ENCODE data around the gene ENTREP1. TPM values are rescaled to one million over a fixed set of nuclear protein-coding genes. Genes with fewer than 3 reads are reported as not detected.
"Not testable (repeated sequence)": the region's sequence is repeated elsewhere in the genome, so short reads cannot be mapped to it uniquely, and the experiment has no call there.

The ENTREP1 gene
- polyA plus RNA-seq, 2 donors, result 5.7 to 6.4 TPM

GRCh38 chr9:69392826-69393225 lies 67.8 kb downstream of the ENTREP1 start:
- Histone ChIP-seq H3K9me3 (ENCODE audit: control insufficient read depth in 2 of 2, insufficient read depth in 1 of 2, low read depth in 1 of 2, low read length in 1 of 2) (no peaks in the 10 kb centered on the region), H3K27ac (ENCODE audit: low read depth in 2 of 2, low read length in 1 of 2) (no peak overlapping the region), H3K36me3 (ENCODE audit: control insufficient read depth in 2 of 2, insufficient read depth in 2 of 2, low read length in 1 of 2) (no peaks in the 10 kb centered on the region), H3K27me3 (ENCODE audit: control insufficient read depth in 1 of 2, insufficient read depth in 2 of 2, low read length in 2 of 2) (no peaks in the 10 kb centered on the region), H3K4me1 (ENCODE audit: control insufficient read depth in 2 of 2, insufficient read depth in 2 of 2, low read length in 1 of 2) (peaks cover 2 to 4% of the 10 kb centered on the region in 2 donors), H3K4me3 (ENCODE audit: low read depth in 1 of 2, low read length in 2 of 2) (no peak overlapping the region)
- WGBS, 2 donors, result 82 to 89% methylated on average over 5 of the region's 5 CpGs

- Histone ChIP-seq H3K36me3 (ENCODE audit: control insufficient read depth in 2 of 2, insufficient read depth in 2 of 2, low read length in 1 of 2) (no peaks in the 10 kb centered on the region), H3K27me3 (ENCODE audit: control insufficient read depth in 1 of 2, insufficient read depth in 2 of 2, low read length in 2 of 2) (no peaks in the 10 kb centered on the region), H3K4me3 (ENCODE audit: low read depth in 1 of 2, low read length in 2 of 2) (no peak overlapping the region), H3K4me1 (ENCODE audit: control insufficient read depth in 2 of 2, insufficient read depth in 2 of 2, low read length in 1 of 2) (peaks cover 4% of the 10 kb centered on the region in 2 donors), H3K9me3 (ENCODE audit: control insufficient read depth in 2 of 2, insufficient read depth in 1 of 2, low read depth in 1 of 2, low read length in 1 of 2) (no peaks in the 10 kb centered on the region), H3K27ac (ENCODE audit: low read depth in 2 of 2, low read length in 1 of 2) (no peak overlapping the region)
- 88 to 90% methylated on average over 6 of the region's 6 CpGs for WGBS, 2 donors
These were observed 68.4 kb downstream of the ENTREP1 start for GRCh38 chr9:69393425-69393824.

GRCh38 chr9:69395718-69396117 lies 70.7 kb downstream of the ENTREP1 start:
- whole genome bisulfite sequencing, 2 donors, result 71 to 76% methylated on average over 5 of the region's 5 CpGs

GRCh38 chr9:69396759-69397158 lies 71.7 kb downstream of the ENTREP1 start:
- H3K27ac ChIP-seq (ENCODE audit: low read depth in 2 of 2, low read length in 1 of 2), result no peak overlapping the region
- 84 to 91% methylated on average over 2 of the region's 2 CpGs for WGBS, 2 donors

More at GRCh38 chr9:69395718-69396117, 70.7 kb downstream of the ENTREP1 start:
- Histone ChIP-seq H3K27me3 (ENCODE audit: control insufficient read depth in 1 of 2, insufficient read depth in 2 of 2, low read length in 2 of 2) (no peaks in the 10 kb centered on the region), H3K4me3 (ENCODE audit: low read depth in 1 of 2, low read length in 2 of 2) (no peak overlapping the region), H3K9me3 (ENCODE audit: control insufficient read depth in 2 of 2, insufficient read depth in 1 of 2, low read depth in 1 of 2, low read length in 1 of 2) (no peaks in the 10 kb centered on the region), H3K36me3 (ENCODE audit: control insufficient read depth in 2 of 2, insufficient read depth in 2 of 2, low read length in 1 of 2) (no peaks in the 10 kb centered on the region), H3K4me1 (ENCODE audit: control insufficient read depth in 2 of 2, insufficient read depth in 2 of 2, low read length in 1 of 2) (peaks cover 4% of the 10 kb centered on the region in 2 donors), H3K27ac (ENCODE audit: low read depth in 2 of 2, low read length in 1 of 2) (peak overlapping the region in 1 of 2 donors; percentile 38)

GRCh38 chr9:69397384-69398214 lies 72.6 kb downstream of the ENTREP1 start:
- WGBS, 2 donors, result 25 to 48% methylated on average over 12 of the region's 12 CpGs
- no peak overlapping the region for H3K27ac ChIP-seq (ENCODE audit: low read depth in 2 of 2, low read length in 1 of 2)

More at GRCh38 chr9:69396759-69397158, 71.7 kb downstream of the ENTREP1 start:
- H3K9me3 ChIP-seq (ENCODE audit: control insufficient read depth in 2 of 2, insufficient read depth in 1 of 2, low read depth in 1 of 2, low read length in 1 of 2), result no peaks in the 10 kb centered on the region
- no peak overlapping the region for H3K4me3 ChIP-seq (ENCODE audit: low read depth in 1 of 2, low read length in 2 of 2)
- H3K36me3 ChIP-seq (ENCODE audit: control insufficient read depth in 2 of 2, insufficient read depth in 2 of 2, low read length in 1 of 2), result no peaks in the 10 kb centered on the region
- H3K27me3 ChIP-seq (ENCODE audit: control insufficient read depth in 1 of 2, insufficient read depth in 2 of 2, low read length in 2 of 2), result no peaks in the 10 kb centered on the region
- H3K4me1 ChIP-seq (ENCODE audit: control insufficient read depth in 2 of 2, insufficient read depth in 2 of 2, low read length in 1 of 2), result peaks cover under 1 to 4% of the 10 kb centered on the region in 2 donors

GRCh38 chr9:69400470-69400869 lies 75.5 kb downstream of the ENTREP1 start:
- Histone ChIP-seq H3K27ac (ENCODE audit: low read depth in 2 of 2, low read length in 1 of 2) (no peak overlapping the region), H3K4me3 (ENCODE audit: low read depth in 1 of 2, low read length in 2 of 2) (no peak overlapping the region), H3K27me3 (ENCODE audit: control insufficient read depth in 1 of 2, insufficient read depth in 2 of 2, low read length in 2 of 2) (no peaks in the 10 kb centered on the region), H3K36me3 (ENCODE audit: control insufficient read depth in 2 of 2, insufficient read depth in 2 of 2, low read length in 1 of 2) (no peaks in the 10 kb centered on the region), H3K9me3 (ENCODE audit: control insufficient read depth in 2 of 2, insufficient read depth in 1 of 2, low read depth in 1 of 2, low read length in 1 of 2) (no peaks in the 10 kb centered on the region), H3K4me1 (ENCODE audit: control insufficient read depth in 2 of 2, insufficient read depth in 2 of 2, low read length in 1 of 2) (peaks cover 0 to 4% of the 10 kb centered on the region in 2 donors)
- 78 to 81% methylated on average over 1 of the region's 1 CpG for WGBS, 2 donors

More at GRCh38 chr9:69397384-69398214, 72.6 kb downstream of the ENTREP1 start:
- peaks cover 0 to 4% of the 10 kb centered on the region in 2 donors for H3K4me1 ChIP-seq (ENCODE audit: control insufficient read depth in 2 of 2, insufficient read depth in 2 of 2, low read length in 1 of 2)
- no peaks in the 10 kb centered on the region for H3K9me3 ChIP-seq (ENCODE audit: control insufficient read depth in 2 of 2, insufficient read depth in 1 of 2, low read depth in 1 of 2, low read length in 1 of 2)
- no peak overlapping the region for H3K4me3 ChIP-seq (ENCODE audit: low read depth in 1 of 2, low read length in 2 of 2)
- H3K27me3 ChIP-seq (ENCODE audit: control insufficient read depth in 1 of 2, insufficient read depth in 2 of 2, low read length in 2 of 2), result no peaks in the 10 kb centered on the region
- H3K36me3 ChIP-seq (ENCODE audit: control insufficient read depth in 2 of 2, insufficient read depth in 2 of 2, low read length in 1 of 2), result no peaks in the 10 kb centered on the region

GRCh38 chr9:69409936-69410335 lies 84.9 kb downstream of the ENTREP1 start:
- H3K9me3 ChIP-seq (ENCODE audit: control insufficient read depth in 2 of 2, insufficient read depth in 1 of 2, low read depth in 1 of 2, low read length in 1 of 2); H3K27me3 ChIP-seq (ENCODE audit: control insufficient read depth in 1 of 2, insufficient read depth in 2 of 2, low read length in 2 of 2); H3K27ac ChIP-seq (ENCODE audit: low read depth in 2 of 2, low read length in 1 of 2); H3K4me3 ChIP-seq (ENCODE audit: low read depth in 1 of 2, low read length in 2 of 2); H3K36me3 ChIP-seq (ENCODE audit: control insufficient read depth in 2 of 2, insufficient read depth in 2 of 2, low read length in 1 of 2); H3K4me1 ChIP-seq (ENCODE audit: control insufficient read depth in 2 of 2, insufficient read depth in 2 of 2, low read length in 1 of 2): not testable (repeated sequence)
- WGBS, 2 donors, result 89 to 93% methylated on average over 6 of the region's 6 CpGs

GRCh38 chr9:69411246-69411645 lies 86.2 kb downstream of the ENTREP1 start:
- WGBS, 2 donors, result 96 to 97% methylated on average over 3 of the region's 3 CpGs
- Histone ChIP-seq H3K36me3 (ENCODE audit: control insufficient read depth in 2 of 2, insufficient read depth in 2 of 2, low read length in 1 of 2) (no peaks in the 10 kb centered on the region), H3K9me3 (ENCODE audit: control insufficient read depth in 2 of 2, insufficient read depth in 1 of 2, low read depth in 1 of 2, low read length in 1 of 2) (no peaks in the 10 kb centered on the region)

GRCh38 chr9:69411931-69412740 lies 87.1 kb downstream of the ENTREP1 start:
- peaks cover 0 to 2% of the 10 kb centered on the region in 2 donors for H3K4me1 ChIP-seq (ENCODE audit: control insufficient read depth in 2 of 2, insufficient read depth in 2 of 2, low read length in 1 of 2)
- no peaks in the 10 kb centered on the region for H3K9me3 ChIP-seq (ENCODE audit: control insufficient read depth in 2 of 2, insufficient read depth in 1 of 2, low read depth in 1 of 2, low read length in 1 of 2)
- no peaks in the 10 kb centered on the region for H3K27me3 ChIP-seq (ENCODE audit: control insufficient read depth in 1 of 2, insufficient read depth in 2 of 2, low read length in 2 of 2)
- no peak overlapping the region for H3K4me3 ChIP-seq (ENCODE audit: low read depth in 1 of 2, low read length in 2 of 2)
- WGBS, 2 donors, result 73 to 74% methylated on average over 49 to 52 of the region's 52 CpGs
- no peaks in the 10 kb centered on the region for H3K36me3 ChIP-seq (ENCODE audit: control insufficient read depth in 2 of 2, insufficient read depth in 2 of 2, low read length in 1 of 2)
- H3K27ac ChIP-seq (ENCODE audit: low read depth in 2 of 2, low read length in 1 of 2), result no peak overlapping the region

More at GRCh38 chr9:69411246-69411645, 86.2 kb downstream of the ENTREP1 start:
- H3K4me3 ChIP-seq (ENCODE audit: low read depth in 1 of 2, low read length in 2 of 2), result no peak overlapping the region
- no peak overlapping the region for H3K27ac ChIP-seq (ENCODE audit: low read depth in 2 of 2, low read length in 1 of 2)
- peaks cover 0 to 2% of the 10 kb centered on the region in 2 donors for H3K4me1 ChIP-seq (ENCODE audit: control insufficient read depth in 2 of 2, insufficient read depth in 2 of 2, low read length in 1 of 2)
- no peaks in the 10 kb centered on the region for H3K27me3 ChIP-seq (ENCODE audit: control insufficient read depth in 1 of 2, insufficient read depth in 2 of 2, low read length in 2 of 2)
